Left hindlimb (tissue), 1 donor: ENCODE measurements around the gene CDK5RAP1.
"Not testable (repeated sequence)": the region's sequence is repeated elsewhere in the genome, so short reads cannot be mapped to it uniquely, and the experiment has no call there.

Source experiments
- DNase-seq: peaks from one replicate; pipeline ENCODE4 v3.0.0-alpha.2; 2018

The CDK5RAP1 gene

DNA sequence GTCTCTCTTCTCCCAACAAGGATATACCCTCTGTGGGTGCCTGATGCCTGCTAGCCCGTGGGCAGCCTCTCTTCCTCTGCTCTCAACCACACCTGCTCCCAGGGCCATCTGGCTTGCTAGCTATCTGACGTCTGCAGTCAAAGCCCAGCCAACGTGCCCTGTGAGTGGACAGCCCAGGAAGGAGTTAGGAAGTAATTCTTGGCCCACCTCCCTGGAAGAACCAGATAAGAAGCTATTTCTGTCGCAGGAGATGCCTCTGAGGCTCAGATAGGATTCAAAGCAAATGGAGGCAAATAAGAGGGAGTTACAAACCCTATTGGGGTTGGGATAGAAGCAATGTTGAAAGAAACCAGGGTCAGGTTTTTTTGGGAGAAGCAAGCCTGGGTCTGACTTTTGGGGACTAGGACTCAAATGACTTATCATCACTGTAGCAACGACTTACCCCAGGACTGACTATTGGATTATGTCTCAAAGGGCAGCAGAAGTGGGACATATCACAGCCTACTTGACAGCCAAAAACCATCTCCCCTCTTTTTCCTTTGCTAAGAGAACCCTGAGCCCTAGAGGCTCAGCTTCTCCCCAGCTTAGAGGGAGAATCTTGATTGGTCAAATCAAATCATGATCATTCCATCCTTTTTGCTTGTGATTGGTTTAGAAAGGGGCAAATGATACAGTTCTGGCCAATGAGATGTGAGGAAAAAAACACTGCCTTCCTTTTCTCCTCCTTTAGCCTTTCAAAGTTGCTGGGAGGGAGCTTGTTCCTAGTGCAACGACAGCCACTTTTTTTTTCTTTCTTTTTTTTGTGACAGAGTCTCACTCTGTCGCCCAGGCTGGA, 18.0 kb upstream of the CDK5RAP1 start:
- no peak for DNase-seq

GRCh38 chr20:33418033-33418432, 16.7 kb upstream of the CDK5RAP1 start:
- DNase-seq: no peak

GRCh38 chr20:33415948-33416347, 14.6 kb upstream of the CDK5RAP1 start:
- no peak for DNase-seq

- DNase-seq: no peak
Measured at GRCh38 chr20:33412484-33412838, 11.1 kb upstream of the CDK5RAP1 start.

GRCh38 chr20:33411711-33412483, 10.6 kb upstream of the CDK5RAP1 start:
- no peak for DNase-seq

DNA sequence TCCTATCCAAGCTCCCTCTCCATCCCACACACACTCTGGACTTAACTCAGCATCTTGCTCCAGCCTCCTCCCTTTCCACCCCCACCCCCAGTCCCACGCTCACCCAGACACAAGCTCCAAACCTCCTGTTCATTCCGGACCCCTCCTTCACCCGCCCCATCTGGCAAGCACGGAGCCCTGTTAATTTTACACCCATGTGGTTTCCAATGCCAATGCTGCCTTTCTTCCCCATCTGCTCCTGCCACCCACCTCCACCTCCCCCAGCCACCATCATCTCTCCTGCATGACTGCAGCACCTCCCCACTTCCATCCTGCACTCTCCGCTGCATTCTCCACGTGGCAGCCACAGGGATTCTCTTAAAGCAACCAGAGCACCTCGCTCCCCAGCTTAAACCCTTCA, 9.9 kb upstream of the CDK5RAP1 start:
- DNase-seq: no peak

- DNase-seq: no peak
Measured at GRCh38 chr20:33410081-33410742, 8.9 kb upstream of the CDK5RAP1 start.

GRCh38 chr20:33408716-33409654, 7.7 kb upstream of the CDK5RAP1 start:
- DNase-seq: no peak

GRCh38 chr20:33408313-33408712, 7.0 kb upstream of the CDK5RAP1 start:
- DNase-seq: no peak

DNA sequence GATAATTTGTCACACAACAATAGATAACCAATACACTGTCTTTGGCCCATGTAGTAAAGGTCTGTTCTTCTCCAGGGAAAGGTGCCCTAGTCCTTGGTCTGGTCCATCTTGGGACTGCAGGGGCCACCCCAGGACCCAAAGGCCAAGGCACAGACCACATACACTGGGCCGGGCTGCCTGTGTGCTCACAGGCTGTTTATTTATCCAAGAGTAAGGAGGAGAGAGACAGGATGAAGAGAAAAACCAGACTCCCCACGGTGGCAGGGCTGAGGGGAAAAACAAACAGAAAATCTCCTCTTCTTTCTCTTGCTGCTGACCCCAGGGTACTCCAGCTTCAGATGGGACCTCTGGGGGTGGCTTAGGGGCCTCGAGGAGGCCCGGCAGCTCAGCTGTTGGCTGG, 6.5 kb upstream of the CDK5RAP1 start:
- no peak for DNase-seq

DNA sequence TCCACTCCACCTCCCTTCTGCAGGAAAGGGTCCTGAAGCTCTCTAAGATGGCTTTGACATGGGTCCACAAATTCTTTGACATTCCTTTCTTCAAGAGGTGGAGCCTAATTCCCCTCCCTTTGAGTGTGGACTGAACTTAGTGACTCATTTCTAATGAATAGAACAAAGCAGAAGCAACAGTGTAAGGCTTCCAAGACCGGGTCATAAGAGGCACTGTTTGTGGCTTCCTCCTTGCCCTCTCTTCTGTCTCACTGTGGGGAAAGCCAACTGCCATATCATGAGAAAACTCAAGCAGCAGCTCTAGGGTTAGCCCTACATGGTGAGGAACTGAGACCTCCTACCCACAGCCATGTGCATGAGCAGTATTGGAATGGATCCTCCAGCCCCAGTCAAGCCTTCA, 5.9 kb upstream of the CDK5RAP1 start:
- no peak for DNase-seq

DNA sequence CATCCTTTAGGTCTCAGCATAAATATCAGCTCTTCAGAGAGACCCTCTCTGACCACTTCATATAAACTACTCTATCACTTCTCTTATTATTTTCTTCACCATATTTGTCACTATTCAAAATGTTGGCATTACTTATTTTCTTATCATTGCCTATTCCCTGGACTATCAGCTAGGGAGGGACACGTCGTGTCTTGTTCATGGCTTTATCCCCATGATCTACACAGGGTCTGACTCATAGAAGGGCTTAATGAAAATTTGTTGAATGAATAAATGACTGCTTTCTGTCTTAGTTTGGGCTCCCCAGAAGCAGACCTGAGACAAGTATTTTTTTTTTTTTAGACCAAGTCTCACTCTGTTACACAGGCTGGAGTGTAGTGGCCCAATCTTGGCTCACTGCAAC, 3.0 kb upstream of the CDK5RAP1 start:
- DNase-seq: no peak

- no peak for DNase-seq
Measured at GRCh38 chr20:33401921-33402369, 626 bp upstream of the CDK5RAP1 start.

- DNase-seq: no peak
Measured at GRCh38 chr20:33400812-33401183, 521 bp downstream of the CDK5RAP1 start.

GRCh38 chr20:33399924-33400323, 1.4 kb downstream of the CDK5RAP1 start:
- no peak for DNase-seq

GRCh38 chr20:33394718-33395117, 6.6 kb downstream of the CDK5RAP1 start:
- no peak for DNase-seq

GRCh38 chr20:33393609-33394008, 7.7 kb downstream of the CDK5RAP1 start:
- DNase-seq: no peak

DNA sequence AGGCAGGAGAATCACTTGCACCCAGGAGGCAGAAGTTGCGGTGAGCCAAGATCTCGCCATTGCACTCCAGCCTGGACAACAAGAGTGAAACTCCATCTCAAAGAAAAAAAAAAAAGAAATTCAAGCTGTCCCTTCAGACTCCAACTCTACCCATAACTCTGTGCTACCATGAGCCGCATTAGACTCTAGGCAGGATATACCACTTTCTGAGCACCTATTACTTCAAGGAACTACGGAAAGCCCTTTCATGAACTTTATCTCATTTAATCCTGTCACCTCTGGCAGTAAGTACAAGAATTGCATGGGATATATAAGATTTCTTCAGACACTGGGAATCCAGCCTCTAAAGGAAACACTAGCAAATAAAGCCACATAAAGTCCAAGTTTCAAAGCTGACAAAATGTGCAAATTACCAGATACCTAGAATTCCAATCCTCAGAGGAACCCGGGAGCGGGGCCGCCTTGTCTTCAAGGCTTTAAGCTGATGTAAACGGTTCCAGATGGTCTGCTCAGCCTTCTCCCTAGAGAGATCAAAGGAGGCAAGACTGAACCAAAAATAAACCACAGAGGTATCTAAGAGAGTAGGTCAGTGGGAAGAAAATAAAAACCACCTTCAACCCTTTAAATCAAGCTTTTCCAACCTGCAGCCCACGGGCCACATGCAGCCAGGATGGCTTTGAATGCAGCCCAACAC, 9.4 kb downstream of the CDK5RAP1 start:
- no peak for DNase-seq

DNA sequence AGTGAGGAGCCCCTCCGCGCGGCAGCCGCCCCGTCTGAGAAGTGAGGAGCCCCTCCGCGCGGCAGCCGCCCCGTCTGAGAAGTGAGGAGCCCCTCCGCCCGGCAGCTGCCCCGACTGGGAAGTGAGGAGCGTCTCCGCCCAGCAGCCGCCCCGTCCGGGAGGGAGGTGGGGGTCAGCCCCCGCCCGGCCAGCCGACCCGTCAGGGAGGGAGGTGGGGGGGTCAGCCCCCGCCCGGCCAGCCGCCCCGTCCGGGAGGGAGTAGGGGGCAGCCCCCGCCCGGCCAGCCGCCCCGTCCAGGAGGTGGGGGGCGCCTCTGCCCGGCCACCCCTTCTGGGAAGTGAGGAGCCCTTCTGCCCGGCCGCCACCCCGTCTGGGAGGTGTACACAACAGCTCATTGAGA, 12.0 kb downstream of the CDK5RAP1 start:
- DNase-seq: not testable (repeated sequence)

DNA sequence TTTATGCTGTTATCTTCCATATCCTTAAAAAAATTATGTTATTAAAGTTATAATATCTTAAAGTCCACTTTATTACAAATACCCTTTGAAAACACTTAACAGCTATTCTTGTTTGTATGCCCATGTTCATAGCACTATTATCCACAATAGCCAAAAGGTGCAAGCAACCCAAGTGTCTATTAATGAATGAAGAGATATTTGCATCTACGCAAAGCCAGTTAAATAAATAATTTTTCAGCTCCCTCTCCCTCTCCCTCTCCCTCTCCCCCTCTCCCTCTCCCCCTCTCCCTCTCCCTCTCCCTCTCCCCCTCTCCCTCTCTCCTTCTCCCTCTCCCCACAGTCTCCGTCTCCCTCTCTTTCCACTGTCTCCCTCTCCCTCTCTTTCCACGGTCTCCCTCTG, 13.1 kb downstream of the CDK5RAP1 start:
- DNase-seq: no peak

DNA sequence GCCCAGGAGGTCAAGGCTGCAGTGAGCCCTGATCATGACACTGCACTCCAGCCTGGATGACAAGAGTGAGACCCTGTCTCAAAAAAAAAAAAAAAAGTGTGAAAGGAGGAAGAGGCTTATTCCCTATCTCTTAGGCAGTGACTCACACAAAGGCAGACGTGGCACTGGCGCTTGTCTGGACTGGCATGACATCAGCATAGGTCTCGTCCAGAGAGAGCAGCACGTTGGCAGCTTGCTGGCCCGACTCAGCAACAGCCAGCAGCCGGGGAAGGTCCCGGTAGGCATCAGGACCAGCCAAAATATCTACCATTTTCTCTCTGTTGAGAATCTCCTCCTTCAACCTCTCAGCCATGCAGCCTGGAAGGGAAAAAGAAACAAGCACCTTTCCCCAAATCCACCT, 14.1 kb downstream of the CDK5RAP1 start:
- DNase-seq: no peak

DNA sequence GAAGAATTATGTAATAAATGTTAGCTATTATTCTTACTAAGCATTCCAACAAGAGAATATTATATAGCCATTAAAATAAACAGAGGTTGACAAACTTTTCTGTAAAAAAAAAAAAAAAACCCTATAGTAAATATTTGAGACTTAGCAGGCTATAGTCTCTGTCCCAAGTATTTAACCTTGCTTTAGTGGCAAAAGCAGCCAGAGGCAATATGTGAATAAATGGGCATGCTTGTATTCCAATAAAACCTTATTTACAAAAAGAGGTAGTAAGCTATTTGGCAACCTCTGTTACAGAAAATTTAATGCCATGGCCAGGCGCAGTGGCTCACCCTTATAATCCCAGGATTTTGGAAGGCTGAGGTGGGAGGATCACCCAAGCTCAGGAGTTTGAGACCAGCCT, 14.6 kb downstream of the CDK5RAP1 start:
- DNase-seq: no peak
